ENCODE measurements around the gene SKI.
"Not testable (repeated sequence)": the region's sequence is repeated elsewhere in the genome, so short reads cannot be mapped to it uniquely, and the experiment has no call there.

Gene SKI

GRCh38 chr1:2320760-2321667, 92.9 kb downstream of the SKI start:
- DNase-seq (ENCODE audit: low read depth) = no peak

- DNase-seq (ENCODE audit: low read depth) = peak; percentile 37
Measured at GRCh38 chr1:2322065-2322571, 94.0 kb downstream of the SKI start.

GRCh38 chr1:2322581-2323211, 94.6 kb downstream of the SKI start:
- no peak for DNase-seq (ENCODE audit: low read depth)

- no peak for DNase-seq (ENCODE audit: low read depth)
Measured at GRCh38 chr1:2323451-2323974, 95.4 kb downstream of the SKI start.

- DNase-seq (ENCODE audit: low read depth) = no peak
Measured at GRCh38 chr1:2324553-2325366, 96.6 kb downstream of the SKI start.

- no peak for DNase-seq (ENCODE audit: low read depth)
Measured at GRCh38 chr1:2326524-2326923, 98.4 kb downstream of the SKI start.

GRCh38 chr1:2327162-2327561, 99.0 kb downstream of the SKI start:
- not testable (repeated sequence) for DNase-seq (ENCODE audit: low read depth)

GRCh38 chr1:2327841-2328240, 99.7 kb downstream of the SKI start:
- no peak for DNase-seq (ENCODE audit: low read depth)

- DNase-seq (ENCODE audit: low read depth) = no peak
Measured at GRCh38 chr1:2328676-2329455, 100.7 kb downstream of the SKI start.

GRCh38 chr1:2330035-2330434, 101.9 kb downstream of the SKI start:
- no peak for DNase-seq (ENCODE audit: low read depth)

GRCh38 chr1:2330519-2331199, 102.5 kb downstream of the SKI start:
- peak; percentile 36 for DNase-seq (ENCODE audit: low read depth)

- no peak for DNase-seq (ENCODE audit: low read depth)
Measured at GRCh38 chr1:2331200-2331544, 103.1 kb downstream of the SKI start.

GRCh38 chr1:2331580-2331979, 103.5 kb downstream of the SKI start:
- DNase-seq (ENCODE audit: low read depth) = not testable (repeated sequence)

GRCh38 chr1:2334366-2334765, 106.2 kb downstream of the SKI start:
- no peak for DNase-seq (ENCODE audit: low read depth)

GRCh38 chr1:2334883-2335534, 106.9 kb downstream of the SKI start:
- DNase-seq (ENCODE audit: low read depth) = no peak

GRCh38 chr1:2335721-2336455, 107.8 kb downstream of the SKI start:
- DNase-seq (ENCODE audit: low read depth) = no peak

GRCh38 chr1:2336499-2336898, 108.4 kb downstream of the SKI start:
- DNase-seq (ENCODE audit: low read depth) = no peak

- DNase-seq (ENCODE audit: low read depth) = no peak
Measured at GRCh38 chr1:2337081-2337480, 109.0 kb downstream of the SKI start.

- DNase-seq (ENCODE audit: low read depth) = no peak
Measured at GRCh38 chr1:2337501-2337900, 109.4 kb downstream of the SKI start.
